GM18520 (cell line): ENCODE measurements around the gene TMEM117.

Experiments
- ATAC-seq: cut with Tn5 transposase; IDR thresholded peaks from one replicate; pipeline ENCODE4 v1.9.1; 2021; ENCODE audit not compliant: unreplicated experiment

TMEM117 gene

DNA sequence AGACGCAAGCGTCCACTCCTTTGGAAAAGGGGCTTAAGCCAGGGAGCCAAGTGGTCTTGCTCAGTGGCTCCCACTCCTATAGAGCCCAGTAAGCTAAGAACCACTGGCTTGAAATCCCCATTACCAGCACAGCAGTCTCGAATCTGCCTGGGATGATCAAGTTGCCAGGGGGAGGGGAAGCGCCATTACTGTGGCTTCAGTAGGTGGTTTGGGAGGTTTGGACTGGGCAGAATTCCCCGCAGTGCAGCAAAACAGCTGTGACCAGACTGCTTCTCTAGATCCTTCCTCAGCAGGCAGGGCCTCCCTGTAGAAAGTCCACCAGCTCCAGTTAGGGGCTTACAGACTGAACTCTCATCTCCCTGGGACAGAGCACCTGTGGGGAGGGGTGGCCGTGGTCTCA is 115.4 kb downstream of the TMEM117 start:
- ATAC-seq = no peak

DNA sequence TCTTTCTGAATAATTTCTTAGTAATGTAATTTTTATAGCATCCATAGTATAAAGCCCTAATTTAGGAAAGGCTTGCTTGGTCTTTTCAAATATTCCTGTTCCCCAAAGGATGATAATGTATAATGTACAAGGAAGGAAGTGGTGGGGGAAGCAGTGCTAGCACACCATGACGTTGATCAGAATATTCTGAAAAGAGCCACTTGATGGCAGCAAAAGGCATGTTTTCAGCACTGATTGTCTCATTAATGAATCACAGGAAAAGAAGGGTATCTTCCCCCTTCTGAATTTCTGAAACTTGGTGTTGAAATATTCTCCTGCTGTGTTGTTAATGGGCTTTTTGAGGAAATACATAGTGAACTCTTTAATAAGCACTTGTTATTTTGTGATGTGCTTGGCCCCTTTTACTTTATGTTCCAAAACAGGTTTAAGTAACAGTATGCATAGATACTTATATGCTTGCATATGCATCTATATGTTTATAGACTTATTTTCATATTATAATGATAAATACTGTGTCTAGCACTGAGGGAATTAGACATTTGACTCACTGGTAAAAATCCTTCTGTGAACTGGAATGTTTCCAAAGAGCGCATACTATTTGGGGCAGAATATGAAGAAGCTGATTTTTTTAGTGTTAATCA is 122.0 kb downstream of the TMEM117 start:
- ATAC-seq = peak; percentile 89

- ATAC-seq = no peak
Observed at GRCh38 chr12:43964033-43964432, 128.2 kb downstream of the TMEM117 start.

DNA sequence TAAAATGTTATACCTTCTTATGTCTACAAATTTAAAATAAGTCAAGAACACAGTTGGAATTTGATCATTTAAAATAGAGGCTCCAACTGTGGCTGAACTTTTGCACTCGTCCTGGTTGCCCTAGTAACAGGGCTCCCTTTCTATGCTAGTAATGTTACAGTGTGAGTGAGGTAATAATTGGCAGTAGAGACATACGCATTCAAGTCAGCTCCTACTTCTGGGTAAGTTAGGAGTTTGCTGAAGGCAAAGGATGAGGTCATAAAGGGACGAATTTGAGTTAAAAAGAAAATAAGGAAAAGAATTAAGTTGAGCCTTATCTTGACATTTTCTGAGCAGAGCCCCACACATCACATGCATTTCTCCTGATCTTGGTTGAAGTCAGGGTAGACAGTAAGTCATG is 129.1 kb downstream of the TMEM117 start:
- no peak for ATAC-seq

- ATAC-seq = no peak
Observed at GRCh38 chr12:43965899-43966298, 130.0 kb downstream of the TMEM117 start.

GRCh38 chr12:43968736-43969135 is 132.9 kb downstream of the TMEM117 start:
- ATAC-seq = no peak

DNA sequence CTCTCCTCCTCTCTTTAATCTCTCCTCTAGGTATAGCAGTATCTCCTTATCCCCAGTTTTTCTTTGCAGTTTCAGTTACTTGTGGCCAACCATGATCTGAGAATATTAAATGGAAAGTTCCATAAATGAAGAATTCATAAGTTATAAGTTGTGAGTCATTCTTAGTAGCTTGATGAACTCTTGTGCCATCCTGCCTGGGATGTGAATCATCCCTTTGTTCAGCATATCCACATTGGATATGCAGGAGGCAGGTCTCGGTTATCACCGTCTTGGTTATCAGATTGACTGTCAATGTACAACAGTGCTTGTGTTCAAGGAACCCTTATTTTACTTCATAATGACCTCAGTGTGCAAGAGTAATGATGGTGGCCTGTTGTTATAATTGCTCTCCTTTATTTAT is 134.0 kb downstream of the TMEM117 start:
- no peak for ATAC-seq

- ATAC-seq = no peak
Observed at GRCh38 chr12:43973385-43973784, 137.5 kb downstream of the TMEM117 start.

- ATAC-seq = no peak
Observed at GRCh38 chr12:43973993-43974392, 138.1 kb downstream of the TMEM117 start.

GRCh38 chr12:43976027-43976426 is 140.1 kb downstream of the TMEM117 start:
- peak; percentile 55 for ATAC-seq

DNA sequence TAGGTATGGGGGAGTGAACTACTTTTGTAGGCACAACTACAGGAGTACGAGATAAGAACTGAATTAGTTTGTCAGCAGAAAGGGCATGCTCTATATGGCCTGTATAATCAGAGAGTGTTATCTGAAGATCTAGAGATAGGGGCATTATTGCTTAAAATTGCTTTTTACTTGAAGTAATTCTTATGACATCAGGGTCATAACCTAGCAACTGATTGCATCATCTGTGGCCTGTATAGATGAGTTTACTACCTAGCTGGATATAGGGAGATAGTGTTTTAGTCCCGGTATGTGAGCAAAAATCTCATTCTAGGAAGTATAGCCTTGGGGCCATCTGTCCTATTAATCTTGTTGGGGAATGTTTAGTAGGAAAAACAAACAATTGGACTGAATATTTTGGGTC is 142.7 kb downstream of the TMEM117 start:
- no peak for ATAC-seq

DNA sequence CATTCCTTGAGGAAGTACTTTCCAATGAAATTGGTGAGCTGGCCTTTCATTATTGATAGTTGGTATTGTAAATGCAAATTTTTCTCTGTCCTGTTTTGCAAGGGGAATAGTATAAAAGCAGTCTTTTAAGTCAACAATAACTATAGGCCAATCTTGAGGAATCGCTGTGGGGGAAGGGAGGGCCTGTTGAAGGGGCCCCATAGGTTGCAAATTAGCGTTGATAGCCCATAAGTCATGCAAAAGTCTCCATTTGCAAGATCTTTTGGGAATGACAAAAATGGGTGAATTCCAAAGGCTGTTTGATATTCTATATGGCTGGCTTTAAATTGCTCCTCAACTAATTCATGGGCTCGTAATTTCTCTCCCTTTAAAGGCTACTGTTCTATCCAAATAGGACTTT is 143.6 kb downstream of the TMEM117 start:
- no peak for ATAC-seq

- ATAC-seq = no peak
Observed at GRCh38 chr12:43980627-43981191, 144.8 kb downstream of the TMEM117 start.

- no peak for ATAC-seq
Observed at GRCh38 chr12:43981726-43982125, 145.8 kb downstream of the TMEM117 start.

DNA sequence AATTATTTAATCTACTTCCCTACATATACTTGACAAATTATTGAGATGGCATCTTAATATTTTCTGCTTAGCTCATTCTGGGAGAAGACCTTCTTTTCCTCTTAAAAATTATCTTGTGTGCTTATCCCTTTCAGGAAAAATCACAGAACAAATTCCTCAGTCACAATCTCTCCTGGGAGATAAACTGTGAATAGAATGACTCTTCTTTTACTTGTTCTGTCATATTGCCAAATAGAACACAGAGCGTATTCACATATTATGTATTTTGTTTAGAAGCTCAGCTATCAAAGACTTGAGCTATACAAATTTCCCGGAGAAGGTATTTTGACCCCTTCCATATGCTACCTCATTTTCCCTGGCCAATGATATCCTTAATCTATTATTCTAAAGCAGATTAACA is 146.7 kb downstream of the TMEM117 start:
- no peak for ATAC-seq

DNA sequence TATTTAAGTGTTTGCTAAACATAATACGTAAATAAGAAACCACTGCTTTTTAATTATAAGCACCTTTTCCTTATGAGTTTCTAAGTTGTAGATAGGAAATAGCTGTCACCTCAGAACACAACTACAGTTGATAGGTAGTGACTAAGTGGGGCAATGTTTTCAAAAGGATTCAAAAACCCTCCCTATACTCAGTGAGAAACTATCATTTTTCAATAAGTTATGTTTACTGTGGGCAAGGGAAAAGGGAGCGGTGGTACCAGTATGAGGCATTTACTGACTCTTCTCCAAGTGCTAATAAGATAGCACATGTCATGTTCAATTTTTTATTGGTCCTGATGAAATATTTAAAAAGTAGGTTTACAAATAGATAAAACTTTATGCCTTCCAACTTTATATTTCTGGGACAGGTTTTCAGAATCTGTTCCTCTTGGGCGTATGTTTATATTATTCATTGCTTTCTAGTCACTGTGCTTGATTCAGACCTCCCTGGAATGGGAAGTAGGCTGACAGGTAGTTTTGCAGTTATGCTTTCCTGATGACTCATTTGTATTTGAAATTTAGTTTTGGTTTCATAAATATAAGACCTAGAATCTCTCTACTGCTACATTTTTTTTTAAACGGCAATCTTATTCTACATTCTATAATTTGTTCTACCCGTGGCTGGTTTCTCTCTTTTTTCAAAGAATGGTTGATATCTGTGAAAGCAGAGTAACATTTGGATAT is 153.1 kb downstream of the TMEM117 start:
- peak; percentile 95 for ATAC-seq

- no peak for ATAC-seq
Observed at GRCh38 chr12:43992856-43993255, 157.0 kb downstream of the TMEM117 start.

GRCh38 chr12:44000309-44000952 is 164.6 kb downstream of the TMEM117 start:
- peak; percentile 91 for ATAC-seq

DNA sequence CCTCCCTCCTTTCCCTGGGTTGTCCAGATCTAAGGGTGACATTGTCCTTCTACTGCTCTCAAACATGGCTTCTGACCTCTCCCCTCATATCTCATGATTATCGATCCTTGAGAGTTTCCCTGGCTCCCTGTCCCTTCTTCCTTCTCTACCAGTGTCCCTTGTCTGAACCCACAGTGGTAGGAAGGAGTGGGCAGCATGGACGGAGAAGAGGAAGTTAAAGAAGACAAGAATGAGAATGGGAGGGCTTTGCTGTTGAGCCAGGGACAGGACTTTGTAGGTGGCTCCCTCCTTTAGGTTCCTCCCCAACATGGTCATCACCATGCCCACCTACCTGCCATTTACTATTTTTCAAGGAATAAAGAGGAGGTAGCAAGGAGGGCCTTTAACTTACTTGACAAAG is 166.7 kb downstream of the TMEM117 start:
- ATAC-seq = no peak

- no peak for ATAC-seq
Observed at GRCh38 chr12:44003721-44004120, 167.8 kb downstream of the TMEM117 start.

DNA sequence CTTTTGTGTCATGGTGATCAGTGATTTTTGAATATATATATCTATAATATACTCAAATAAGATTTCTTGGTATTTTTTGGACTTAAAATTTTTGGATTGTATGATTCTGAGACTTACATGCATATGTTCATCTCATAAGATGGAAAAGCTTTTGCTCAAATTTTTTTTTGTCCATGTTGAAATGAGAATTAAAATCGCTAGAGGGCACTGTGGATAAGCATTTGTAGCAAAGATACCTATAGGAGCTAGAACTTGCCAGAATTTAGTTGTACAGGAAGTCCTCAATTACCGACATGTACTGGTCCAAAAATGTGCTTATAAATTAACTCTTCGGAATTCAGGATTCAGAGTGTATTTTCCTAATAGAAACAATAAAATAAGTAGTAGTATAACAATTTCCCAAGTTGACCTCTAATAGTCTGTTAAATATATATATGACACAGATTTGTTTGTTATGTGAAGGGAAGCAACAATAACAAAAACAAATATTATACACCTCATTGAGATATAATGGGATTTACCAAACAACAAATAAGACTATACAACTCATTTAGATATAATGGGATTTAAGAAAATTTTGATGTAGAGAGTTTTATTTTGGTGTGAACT is 179.6 kb downstream of the TMEM117 start:
- ATAC-seq = peak; percentile 87

DNA sequence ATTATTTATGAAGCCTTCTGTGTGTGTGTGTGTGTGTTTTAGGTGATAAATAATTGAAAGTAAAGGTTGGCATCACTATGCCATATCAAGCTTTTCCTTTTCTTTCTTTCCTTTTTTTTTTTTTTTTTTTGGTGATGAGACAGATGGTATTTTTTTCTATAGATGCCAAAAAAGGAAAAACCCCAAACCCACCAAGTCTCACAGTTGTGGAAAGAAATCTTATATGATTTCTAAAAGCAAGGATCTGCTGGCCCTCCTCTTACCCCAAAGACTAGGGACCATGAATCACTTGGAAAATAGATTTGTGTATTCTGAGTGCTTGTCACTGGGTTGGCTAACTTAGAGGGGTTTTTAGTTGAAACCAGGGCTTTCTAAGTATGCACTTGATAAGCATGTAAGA is 181.3 kb downstream of the TMEM117 start:
- no peak for ATAC-seq
